IMR-90 (cell line): ENCODE results near the gene RIN1.
"Not testable (repeated sequence)": the region's sequence is repeated elsewhere in the genome, so short reads cannot be mapped to it uniquely, and the experiment has no call there.

Source experiments
- CEBPB ChIP-seq: IDR thresholded peaks from 2 replicates; pipeline ENCODE4 v1.6.1; 2012; ENCODE audit warnings: low read depth, low read length, improper control_type of control experiment
- CTCF ChIP-seq: conservative IDR thresholded peaks from 2 replicates; pipeline ENCODE4 v1.5.1; 2012; ENCODE audit warnings: mild to moderate bottlenecking, low read depth, low read length, improper control_type of control experiment

GRCh38 chr11:66373690-66374287 is 37.6 kb upstream of the RIN1 start:
- not testable (repeated sequence) for TF ChIP-seq CTCF, CEBPB
